ENCODE results near the gene ADAMTS17. TPM values are rescaled to one million over a fixed set of nuclear protein-coding genes. Genes with fewer than 3 reads are reported as not detected.

Gene ADAMTS17
- total and polyA plus RNA-seq, 9 of the 15 experiments (the other 6 are each of a cell fraction or from before 2014, with no cell fraction given): 0.01 to 0.14 (median 0.07) TPM; not detected in 6

DNA sequence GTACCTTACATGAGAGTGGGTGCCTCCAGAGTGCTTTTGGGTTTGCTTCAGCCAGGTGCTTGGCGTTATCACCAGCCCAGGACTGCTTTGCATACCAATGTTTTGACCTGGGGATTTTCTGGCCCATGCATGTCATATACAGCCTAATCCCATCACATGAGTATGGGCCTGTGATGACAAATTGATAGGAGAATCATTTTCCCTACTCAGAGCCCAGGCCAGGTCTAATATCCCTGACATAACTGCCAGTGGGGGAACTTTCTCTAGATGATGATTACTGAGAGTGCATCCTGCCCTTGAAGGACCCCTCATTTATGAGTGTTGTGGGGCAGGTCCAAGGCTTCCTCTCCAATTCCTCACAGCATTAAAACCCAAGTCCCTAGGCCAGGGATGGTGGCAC is 411.1 kb downstream of the ADAMTS17 start:
- intact Hi-C loops (cut with micrococcal nuclease) (no loop called here), in situ Hi-C loops (cut with MboI) (no loop called here)
- POLR2A ChIA-PET: no interaction called here
- CTCF ChIA-PET (ENCODE audit: low intra/inter-chr PET ratio): no interaction called here
- no TSS peak for BruUV-seq (replicated peaks)
- no peak for ATAC-seq
- no peak overlapping the region for H3K9ac ChIP-seq (ENCODE audit: insufficient read depth in 1 of 2, low read depth in 2 of 2, low read length in 2 of 2)
- no peak overlapping the region for H3K4me2 ChIP-seq (ENCODE audit: insufficient read depth, low read length)
- DNase-seq (ENCODE audit: extremely low read depth in 1 of 4, low spot score in 3 of 4): no peak
- no peak overlapping the region for H3K4me3 ChIP-seq
- H3K9me1 ChIP-seq (ENCODE audit: control insufficient read depth, insufficient read depth, low read length): no peaks in the 10 kb centered on the region
- H3K4me1 ChIP-seq (replicated peaks in 1 of 2; ENCODE audit: control insufficient read depth in 2 of 2, insufficient read depth in 2 of 2, low read length in 2 of 2): peaks cover 7 to 8% of the 10 kb centered on the region in 2 experiments; a peak in 3 of 5 replicates
- no peak overlapping the region for H2AFZ ChIP-seq (ENCODE audit: low read depth, low read length)
- no peak for FAIRE-seq
- 0 out of 5 replicates have a peak, but pooled peaks cover 0 to 4% of the 10 kb centered on the region in 2 experiments for H3K27me3 ChIP-seq (ENCODE audit: control insufficient read depth in 2 of 2, insufficient read depth in 2 of 2, low read length in 2 of 2)
- no peak for TF ChIP-seq SMAD2 (IDR thresholded peaks at IDR 0.05; ENCODE audit: low read depth, low read length)
- TF ChIP-seq BMI1 (IDR thresholded peaks at IDR 0.05; ENCODE audit: low read length): no peak
- TF ChIP-seq, protein P1, sequence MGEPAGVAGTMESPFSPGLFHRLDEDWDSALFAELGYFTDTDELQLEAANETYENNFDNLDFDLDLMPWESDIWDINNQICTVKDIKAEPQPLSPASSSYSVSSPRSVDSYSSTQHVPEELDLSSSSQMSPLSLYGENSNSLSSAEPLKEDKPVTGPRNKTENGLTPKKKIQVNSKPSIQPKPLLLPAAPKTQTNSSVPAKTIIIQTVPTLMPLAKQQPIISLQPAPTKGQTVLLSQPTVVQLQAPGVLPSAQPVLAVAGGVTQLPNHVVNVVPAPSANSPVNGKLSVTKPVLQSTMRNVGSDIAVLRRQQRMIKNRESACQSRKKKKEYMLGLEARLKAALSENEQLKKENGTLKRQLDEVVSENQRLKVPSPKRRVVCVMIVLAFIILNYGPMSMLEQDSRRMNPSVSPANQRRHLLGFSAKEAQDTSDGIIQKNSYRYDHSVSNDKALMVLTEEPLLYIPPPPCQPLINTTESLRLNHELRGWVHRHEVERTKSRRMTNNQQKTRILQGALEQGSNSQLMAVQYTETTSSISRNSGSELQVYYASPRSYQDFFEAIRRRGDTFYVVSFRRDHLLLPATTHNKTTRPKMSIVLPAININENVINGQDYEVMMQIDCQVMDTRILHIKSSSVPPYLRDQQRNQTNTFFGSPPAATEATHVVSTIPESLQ (CRISPR knock-in tag; IDR thresholded peaks at IDR 0.05): no peak
- no peak for TF ChIP-seq PURB (CRISPR knock-in tag; IDR thresholded peaks at IDR 0.05; ENCODE audit: low read depth)
- H3K27ac ChIP-seq (ENCODE audit: extremely low read depth, low read depth, low read length): no peak overlapping the region
- no peaks in the 10 kb centered on the region for H3K79me2 ChIP-seq (ENCODE audit: control insufficient read depth, insufficient read depth, low read length)
- no peaks in the 10 kb centered on the region for H3K9me3 ChIP-seq (replicated peaks; ENCODE audit: control insufficient read depth, insufficient read depth, low read depth, low read length)
- no peaks in the 10 kb centered on the region for H3K36me3 ChIP-seq (ENCODE audit: control insufficient read depth, insufficient read depth, low read length)
- H4K20me1 ChIP-seq (replicated peaks; ENCODE audit: control insufficient read depth, insufficient read depth, low read length): no peaks in the 10 kb centered on the region
- 0% methylated on average over 1 of the region's 1 CpG for WGBS (ENCODE audit: insufficient coverage, low coverage, missing lambda C conversion rate)
